MCF 10A (cell line): ENCODE results near the gene DHDDS. TPM values are rescaled to one million over a fixed set of nuclear protein-coding genes. Genes with fewer than 3 reads are reported as not detected.

ENCODE experiments used
- BruUV-seq: library from RNA; stranded (reverse); fragments of 400-500 nt; replicated peaks from 2 replicates; lab custom pipeline; 2021; lab: Mats Ljungman, UMichigan
- CTCF ChIA-PET: fragments of 300-600 bp; sonication (Branson Sonifier 250); formaldehyde crosslinking; extraction: SDS; loops from one replicate; lab custom pipeline; 2021; ENCODE audit warnings: antibody characterized with exemption, inconsistent platforms; lab: Yijun Ruan, JAX
- POLR2A ChIA-PET: fragments of 300-600, 350-650 bp; sonication (Branson Sonifier 250); formaldehyde crosslinking; extraction: SDS; loops from one replicate; lab custom pipeline; 2020; ENCODE audit warnings: antibody characterized with exemption, inconsistent platforms; lab: Yijun Ruan, JAX
- DNase-seq: peaks from one replicate; pipeline ENCODE4 v3.0.0-alpha.2; 2018; ENCODE audit not compliant: unreplicated experiment
- H3K27ac Mint-ChIP-seq: one replicate; pipeline ENCODE4 v1.8.0; 2022; ENCODE audit warnings: mild to moderate bottlenecking, low read depth, mixed read lengths; ENCODE audit not compliant: unreplicated experiment
- H3K27me3 Mint-ChIP-seq: one replicate; pipeline ENCODE4 v1.8.0; 2022; ENCODE audit warnings: mixed read lengths; ENCODE audit not compliant: insufficient read depth, unreplicated experiment
- H3K36me3 Mint-ChIP-seq: one replicate; pipeline ENCODE4 v1.8.0; 2022; ENCODE audit warnings: mild to moderate bottlenecking, moderate library complexity, mixed read lengths; ENCODE audit not compliant: insufficient read depth, unreplicated experiment
- H3K4me1 Mint-ChIP-seq: one replicate; pipeline ENCODE4 v1.8.0; 2022; ENCODE audit warnings: mixed read lengths; ENCODE audit not compliant: insufficient read depth, unreplicated experiment
- H3K4me3 Mint-ChIP-seq: one replicate; pipeline ENCODE4 v1.8.0; 2022; ENCODE audit warnings: mild to moderate bottlenecking, moderate library complexity, mixed read lengths; ENCODE audit not compliant: unreplicated experiment
- H3K9me3 Mint-ChIP-seq: one replicate; pipeline ENCODE4 v1.8.0; 2022; ENCODE audit warnings: mixed read lengths; ENCODE audit not compliant: unreplicated experiment
- intact Hi-C: fragments of 100-400 bp; cut with micrococcal nuclease; formaldehyde crosslinking; loops from 2 replicates; pipeline ENCODE4 v1.14.1; 2022
- total RNA-seq: library from RNA; stranded (reverse); gene quantifications from 2 replicates; pipeline ENCODE4 v1.2.3, GENCODE V29; 2022
- TF ChIP-seq, protein P1 (sequence below): fragments of 200-600 bp; IDR thresholded peaks from one replicate; pipeline ENCODE4 v1.8.0; 2022; ENCODE audit warnings: antibody characterized with exemption, mild to moderate bottlenecking; ENCODE audit not compliant: unreplicated experiment

The DHDDS gene
- total RNA-seq, 1 experiment from 2014 or later = 48.2 TPM

DNA sequence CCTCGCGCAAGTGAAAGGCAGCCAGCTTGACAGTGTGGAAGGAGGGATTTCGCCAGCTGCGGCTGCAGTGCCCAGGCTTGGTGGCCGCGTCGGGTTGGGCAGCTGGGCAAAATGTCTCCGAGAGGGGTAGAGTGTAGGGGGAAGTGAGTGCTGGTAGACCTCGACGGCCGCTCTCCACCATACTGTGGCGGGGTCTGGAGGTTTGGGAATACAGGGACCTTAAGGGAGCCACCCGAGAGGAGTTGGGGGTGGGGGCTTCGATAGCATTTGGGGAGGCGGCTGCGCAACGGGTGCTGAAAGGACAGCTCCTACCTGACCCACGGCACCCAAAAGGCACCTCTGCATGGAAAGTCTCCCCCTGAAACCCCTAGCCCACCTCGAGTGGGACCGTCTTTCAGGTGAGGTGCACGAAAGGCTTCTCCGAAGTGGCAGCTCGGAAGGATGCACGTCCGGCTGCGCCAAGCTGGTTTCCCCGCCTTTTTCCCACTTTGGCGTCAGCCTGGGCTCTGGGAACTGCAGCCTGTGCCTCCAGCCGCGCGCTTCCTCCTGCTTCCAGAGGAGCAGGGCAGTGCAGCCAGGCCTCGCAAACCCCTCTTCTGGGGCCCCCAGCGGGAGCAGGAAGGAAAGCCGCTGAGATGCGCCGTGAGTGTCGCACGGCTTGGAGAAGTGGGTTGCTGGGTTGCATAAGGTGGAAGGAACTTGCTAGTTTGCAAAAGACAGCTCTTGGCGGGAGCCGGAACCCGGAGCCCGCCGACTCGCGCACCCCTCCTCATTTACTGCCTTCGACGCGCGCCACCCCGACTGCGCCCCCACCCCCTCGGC lies 39.6 kb downstream of the DHDDS start:
- ChIA-PET POLR2A (interaction anchor here (0.6 to 5.1 kb wide), 20 partner anchors 9 to 762 kb away, joined by 3 to 41 read pairs (median 4); partner anchors contain the start of genes DHDDS, PIGV and RPS6KA1), CTCF (interaction anchor here (0.6 to 2.5 kb wide), 4 partner anchors 10 to 343 kb away, joined by 3 to 9 read pairs (median 3); no protein-coding TSS in a partner anchor)
- BruUV-seq = TSS peak; percentile 44
- H3K27ac Mint-ChIP-seq = peak overlapping the region; percentile 69
- peaks cover 58% of the 10 kb centered on the region for H3K36me3 Mint-ChIP-seq
- intact Hi-C loops = loop anchor here (2.0 to 5.0 kb wide), 2 partner anchors 39 to 59 kb away; partner anchors contain the start of gene DHDDS
- no peaks in the 10 kb centered on the region for H3K27me3 Mint-ChIP-seq
- peak; percentile 64 for DNase-seq
- TF ChIP-seq, protein P1, sequence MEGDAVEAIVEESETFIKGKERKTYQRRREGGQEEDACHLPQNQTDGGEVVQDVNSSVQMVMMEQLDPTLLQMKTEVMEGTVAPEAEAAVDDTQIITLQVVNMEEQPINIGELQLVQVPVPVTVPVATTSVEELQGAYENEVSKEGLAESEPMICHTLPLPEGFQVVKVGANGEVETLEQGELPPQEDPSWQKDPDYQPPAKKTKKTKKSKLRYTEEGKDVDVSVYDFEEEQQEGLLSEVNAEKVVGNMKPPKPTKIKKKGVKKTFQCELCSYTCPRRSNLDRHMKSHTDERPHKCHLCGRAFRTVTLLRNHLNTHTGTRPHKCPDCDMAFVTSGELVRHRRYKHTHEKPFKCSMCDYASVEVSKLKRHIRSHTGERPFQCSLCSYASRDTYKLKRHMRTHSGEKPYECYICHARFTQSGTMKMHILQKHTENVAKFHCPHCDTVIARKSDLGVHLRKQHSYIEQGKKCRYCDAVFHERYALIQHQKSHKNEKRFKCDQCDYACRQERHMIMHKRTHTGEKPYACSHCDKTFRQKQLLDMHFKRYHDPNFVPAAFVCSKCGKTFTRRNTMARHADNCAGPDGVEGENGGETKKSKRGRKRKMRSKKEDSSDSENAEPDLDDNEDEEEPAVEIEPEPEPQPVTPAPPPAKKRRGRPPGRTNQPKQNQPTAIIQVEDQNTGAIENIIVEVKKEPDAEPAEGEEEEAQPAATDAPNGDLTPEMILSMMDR = no peak
- no peaks in the 10 kb centered on the region for H3K9me3 Mint-ChIP-seq
- H3K4me3 Mint-ChIP-seq = peak overlapping the region; percentile 85
- peaks cover 38% of the 10 kb centered on the region for H3K4me1 Mint-ChIP-seq

DNA sequence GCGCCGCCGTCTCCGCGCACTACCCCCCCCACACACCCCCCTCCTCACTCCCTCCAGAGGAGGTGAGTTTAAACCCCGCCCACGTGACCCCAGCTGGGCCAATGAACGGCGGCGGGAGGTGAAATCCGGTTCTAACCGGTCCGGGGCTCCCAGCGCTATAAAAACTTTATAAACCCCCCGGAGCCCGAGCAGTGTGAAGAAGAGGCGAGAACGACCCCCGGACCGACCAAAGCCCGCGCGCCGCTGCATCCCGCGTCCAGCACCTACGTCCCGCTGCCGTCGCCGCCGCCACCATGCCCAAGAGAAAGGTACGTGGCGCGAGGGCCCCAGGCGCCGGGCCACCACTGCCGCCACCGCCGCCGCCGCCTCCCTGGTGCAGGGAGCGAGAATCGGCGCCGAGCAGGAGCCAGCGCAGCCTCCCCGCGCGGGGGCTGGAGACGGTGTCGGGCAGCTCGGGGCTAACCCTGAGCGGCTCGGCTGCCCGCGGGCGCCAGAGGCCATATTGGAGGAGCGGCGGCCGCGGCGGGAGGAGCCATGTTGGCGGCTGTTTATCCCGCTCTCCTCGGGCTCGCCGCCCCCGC lies 40.3 kb downstream of the DHDDS start, which contains the start of gene HMGN2:
Gene HMGN2 (plus strand): TSS at position 121 of the 581 bp plus-strand sequence. CDS start 173 bp downstream, at position 294.
- ChIA-PET CTCF (interaction anchor here (0.5 to 2.5 kb wide), 3 partner anchors 11 to 475 kb away, joined by 3 to 9 read pairs (median 4); no protein-coding TSS in a partner anchor), POLR2A (interaction anchor here (0.6 to 5.1 kb wide), 17 partner anchors 9 to 349 kb away, joined by 3 to 41 read pairs (median 5); partner anchors contain the start of genes DHDDS, PIGV and RPS6KA1)
- Mint-ChIP-seq H3K4me3 (peak within 1 kb of the TSS; percentile 85), H3K27me3 (no peaks in the 10 kb centered on the region), H3K27ac (peak within 1 kb of the TSS; percentile 69), H3K4me1 (peaks cover 37% of the 10 kb centered on the region), H3K9me3 (no peaks in the 10 kb centered on the region), H3K36me3 (peaks cover 55% of the 10 kb centered on the region)
- intact Hi-C loops = loop anchor here (2.0 to 5.0 kb wide), 2 partner anchors 40 to 58 kb away; partner anchors contain the start of gene DHDDS
- peak; percentile 85 for DNase-seq
- BruUV-seq = no TSS peak
- TF ChIP-seq, protein P1 = no peak

DNA sequence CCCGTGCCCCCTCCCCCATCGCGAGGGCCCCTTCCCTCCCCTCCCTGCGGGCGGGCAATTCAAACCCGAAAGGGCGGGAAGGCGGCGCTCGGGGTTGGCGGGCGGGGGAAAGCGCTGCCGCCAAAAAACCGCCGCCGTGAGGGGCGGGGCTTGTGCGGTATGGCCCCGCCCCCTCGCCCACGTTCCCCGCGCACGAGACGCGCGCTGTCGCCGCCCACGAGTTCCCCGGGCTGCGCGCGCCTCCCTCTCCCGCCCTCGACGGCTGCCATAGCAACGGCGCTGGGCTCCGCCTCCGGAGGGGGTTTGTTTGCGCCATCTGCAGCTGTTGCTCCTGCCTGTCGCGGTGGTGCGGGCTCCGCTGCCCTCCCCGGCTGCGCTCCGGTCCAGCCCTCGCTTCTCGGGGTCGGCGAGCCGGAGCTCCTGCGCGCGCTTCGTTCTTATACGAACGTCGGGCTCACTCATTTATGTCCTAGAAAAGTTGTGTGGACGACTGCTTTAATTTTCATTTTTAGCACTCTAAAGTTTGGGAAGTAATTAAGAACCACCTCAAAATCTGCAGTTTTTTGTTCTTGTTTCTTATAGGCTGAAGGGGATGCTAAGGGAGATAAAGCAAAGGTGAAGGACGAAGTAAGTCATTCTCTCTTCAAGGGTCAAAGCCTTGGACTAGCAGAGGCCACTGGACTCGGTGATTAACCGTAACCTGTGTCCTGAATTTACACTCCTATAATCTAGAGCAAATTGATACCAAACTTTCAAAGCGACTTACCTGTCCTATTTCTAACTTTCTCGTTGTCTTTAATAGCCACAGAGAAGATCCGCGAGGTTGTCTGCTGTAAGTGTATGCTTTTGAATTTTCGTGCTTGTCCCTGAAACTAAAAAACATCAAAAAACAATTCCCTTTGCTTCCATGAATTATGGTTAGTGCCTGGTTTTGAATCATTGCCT lies 41.1 kb downstream of the DHDDS start:
- intact Hi-C loops = loop anchor here (2.0 to 5.0 kb wide), 2 partner anchors 41 to 58 kb away; partner anchors contain the start of gene DHDDS
- ChIA-PET POLR2A (interaction anchor here (0.5 to 5.1 kb wide), 12 partner anchors 8 to 391 kb away, joined by 3 to 41 read pairs (median 7); partner anchors contain the start of genes DHDDS, PIGV and RPS6KA1), CTCF (interaction anchor here (0.5 kb wide), 1 partner anchor 476 kb away, joined by 4 read pairs; no protein-coding TSS in a partner anchor)
- Mint-ChIP-seq H3K4me1 (peaks cover 29% of the 10 kb centered on the region), H3K9me3 (no peaks in the 10 kb centered on the region), H3K36me3 (peaks cover 58% of the 10 kb centered on the region), H3K4me3 (peak overlapping the region; percentile 85), H3K27ac (peak overlapping the region; percentile 49), H3K27me3 (no peaks in the 10 kb centered on the region)
- TSS peak; percentile 44 for BruUV-seq
- TF ChIP-seq, protein P1 = no peak
- peak; percentile 91 for DNase-seq
